Measurements from ENCODE around the gene PTPRE. TPM values are rescaled to one million over a fixed set of nuclear protein-coding genes. Genes with fewer than 3 reads are reported as not detected.

Gene PTPRE
- total and polyA plus RNA-seq, 7 donors = 0.48 to 4.5 (median 2.7) TPM

GRCh38 chr10:128058750-128059134, 151.8 kb downstream of the PTPRE start:
- Histone ChIP-seq H3K4me1 (no peaks in the 10 kb centered on the region), H3K36me3 (ENCODE audit: insufficient read depth in 1 of 2, low read depth in 1 of 2) (no peaks in the 10 kb centered on the region), H3K4me3 (no peak overlapping the region), H3K27ac (no peak overlapping the region), H3K27me3 (ENCODE audit: insufficient read depth in 3 of 3, low read length in 2 of 3) (peaks cover 0 to 4% (median 0%) of the 10 kb centered on the region in 3 donors), H3K9me3 (no peaks in the 10 kb centered on the region)
- TF ChIP-seq CTCF (IDR thresholded peaks at IDR 0.05) = no peak
- DNase-seq (no peak), ATAC-seq (no peak)
- intact Hi-C loops (cut with DNase I) = no loop called here

GRCh38 chr10:128059266-128059981, 152.5 kb downstream of the PTPRE start:
- no peak overlapping the region for H3K4me3 ChIP-seq
- H3K4me1 ChIP-seq = no peaks in the 10 kb centered on the region
- peaks cover 0 to 11% (median 0%) of the 10 kb centered on the region in 3 donors for H3K27me3 ChIP-seq (ENCODE audit: insufficient read depth in 3 of 3, low read length in 2 of 3)
- DNase-seq (no peak), ATAC-seq (no peak)
- H3K27ac ChIP-seq = no peak overlapping the region
- WGBS, 3 donors = 64 to 73% (median 67%) methylated on average over 15 of the region's 15 CpGs
- no peaks in the 10 kb centered on the region for H3K36me3 ChIP-seq (ENCODE audit: insufficient read depth in 1 of 2, low read depth in 1 of 2)
- no peak for TF ChIP-seq CTCF (IDR thresholded peaks at IDR 0.05)
- no peaks in the 10 kb centered on the region for H3K9me3 ChIP-seq
- intact Hi-C loops (cut with DNase I) = no loop called here

- Histone ChIP-seq H3K4me1 (no peaks in the 10 kb centered on the region), H3K27ac (no peak overlapping the region), H3K36me3 (ENCODE audit: insufficient read depth in 1 of 2, low read depth in 1 of 2) (no peaks in the 10 kb centered on the region), H3K4me3 (no peak overlapping the region), H3K9me3 (no peaks in the 10 kb centered on the region), H3K27me3 (ENCODE audit: insufficient read depth in 3 of 3, low read length in 2 of 3) (peaks cover 0 to 11% (median 0%) of the 10 kb centered on the region in 3 donors)
- no peak for TF ChIP-seq CTCF (IDR thresholded peaks at IDR 0.05)
- no peak for ATAC-seq
- 73 to 96% (median 89%) methylated on average over 1 of the region's 1 CpG for WGBS, 3 donors
- DNase-seq = no peak
- intact Hi-C loops (cut with DNase I) = no loop called here
These were observed 153.0 kb downstream of the PTPRE start for GRCh38 chr10:128059982-128060293.

DNA sequence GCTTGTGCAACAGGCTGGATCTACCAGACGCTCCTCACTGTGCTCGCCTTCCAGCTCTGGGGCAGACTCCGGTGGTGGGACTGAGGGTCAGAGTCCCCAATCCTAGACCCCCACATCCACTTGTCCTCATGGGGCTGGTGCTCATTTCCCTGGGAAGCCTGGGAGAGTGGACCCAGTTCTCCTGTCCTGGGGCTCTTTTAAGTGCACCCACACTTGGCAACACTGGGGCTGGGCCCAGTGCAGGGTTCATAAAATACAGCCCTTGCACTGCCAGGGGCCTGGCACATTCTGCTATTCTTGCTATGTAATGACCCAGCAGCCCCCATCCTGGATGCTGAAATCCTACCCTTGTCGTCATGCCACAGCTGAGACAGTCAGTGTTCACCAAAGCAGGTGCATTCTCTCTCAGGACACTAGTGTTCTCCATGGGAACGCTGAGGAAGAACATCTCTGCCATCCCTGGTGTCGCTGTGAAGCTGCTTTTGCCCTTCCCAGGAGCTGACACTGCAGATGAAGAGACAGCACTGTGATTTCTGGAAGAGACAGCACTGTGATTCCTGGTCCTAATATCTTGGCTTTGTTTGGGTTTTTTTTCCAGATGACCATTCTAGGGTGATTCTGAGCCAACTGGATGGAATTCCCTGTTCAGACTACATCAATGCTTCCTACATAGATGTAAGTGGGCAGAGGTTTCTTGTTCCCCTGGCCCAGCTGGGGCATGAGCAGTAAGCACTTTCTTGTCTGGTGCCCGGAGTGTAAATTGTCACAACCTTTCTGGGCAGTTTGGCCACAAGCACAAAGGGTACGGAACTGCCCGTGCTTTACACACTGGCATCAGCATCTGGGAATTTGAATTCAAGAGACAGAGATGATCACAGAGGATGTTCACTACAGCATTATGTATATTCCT, 153.7 kb downstream of the PTPRE start:
- H3K36me3 ChIP-seq (ENCODE audit: insufficient read depth in 1 of 2, low read depth in 1 of 2) = no peaks in the 10 kb centered on the region
- intact Hi-C loops (cut with DNase I) = no loop called here
- H3K27me3 ChIP-seq (ENCODE audit: insufficient read depth in 3 of 3, low read length in 2 of 3) = peaks cover 0 to 11% (median 0%) of the 10 kb centered on the region in 3 donors
- WGBS, 3 donors = 66 to 84% (median 72%) methylated on average over 9 of the region's 9 CpGs
- DNase-seq (no peak), ATAC-seq (no peak)
- no peak overlapping the region for H3K27ac ChIP-seq
- H3K9me3 ChIP-seq = no peaks in the 10 kb centered on the region
- peaks cover 3% of the 10 kb centered on the region for H3K4me1 ChIP-seq
- no peak for TF ChIP-seq CTCF (IDR thresholded peaks at IDR 0.05)
- H3K4me3 ChIP-seq = no peak overlapping the region
